ENCODE data around the gene ASNSD1.
A peak's percentile ranks its signal among the peaks of the same experiment; 100 is the strongest.

Gene ASNSD1

DNA sequence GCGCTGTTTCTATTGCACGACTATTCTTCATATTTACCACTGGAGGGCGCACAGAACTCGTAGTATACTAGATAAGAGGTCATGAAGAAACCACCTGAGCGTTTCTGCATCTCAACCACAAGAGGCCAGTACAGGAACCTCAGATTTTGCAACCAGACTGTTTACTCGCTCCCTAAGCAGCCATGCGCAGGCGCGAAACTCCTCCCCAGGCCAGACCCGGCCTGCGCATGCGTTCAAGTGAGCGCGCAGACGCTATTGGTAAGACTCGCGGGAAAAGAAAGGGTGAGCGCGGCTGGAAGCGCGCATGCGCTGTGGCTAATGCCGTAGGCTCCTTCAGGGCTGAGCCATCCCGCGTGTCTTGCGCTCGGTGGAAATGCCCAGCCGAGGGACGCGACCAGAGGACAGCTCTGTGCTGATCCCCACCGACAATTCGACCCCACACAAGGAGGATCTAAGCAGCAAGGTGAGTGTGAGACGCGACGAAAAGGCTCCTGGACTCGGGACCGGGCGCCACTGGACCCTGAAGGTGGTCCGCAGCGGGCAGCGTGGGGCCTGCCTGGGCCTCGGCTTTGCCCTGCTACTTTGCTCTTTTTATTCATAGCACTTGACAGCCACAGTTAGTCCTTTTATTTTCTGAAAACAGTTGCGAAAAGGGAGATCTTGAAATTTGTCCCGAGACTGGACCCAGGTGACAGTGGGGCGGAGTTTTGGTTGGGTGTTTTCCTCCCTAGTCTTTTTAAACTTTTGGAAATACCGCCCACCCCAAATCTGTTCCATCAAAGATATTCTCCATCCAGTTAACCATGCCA lies at the start of gene ASNSD1:
TSS of gene ASNSD1 (plus strand) at position 312 of the 809 bp plus-strand sequence. CDS start 4,674 bp downstream, outside the sequence.
- H3K4me1 Mint-ChIP-seq (ENCODE audit: low read depth), result peaks cover 20% of the 10 kb centered on the region
- H3K4me3 Mint-ChIP-seq, result no peak within 1 kb of the TSS
- H3K27me3 Mint-ChIP-seq, result no peaks in the 10 kb centered on the region
- intact Hi-C loops (cut with micrococcal nuclease), result loop anchor here (1.0 to 5.0 kb wide), 6 partner anchors 13 to 661 kb away; partner anchors contain the start of genes ANKAR, ORMDL1, OSGEPL1 and PMS1
- peaks cover 12% of the 10 kb centered on the region for H3K36me3 Mint-ChIP-seq (ENCODE audit: low read depth)
- H3K9me3 Mint-ChIP-seq, result no peaks in the 10 kb centered on the region
- H3K27ac Mint-ChIP-seq, result no peak within 1 kb of the TSS

DNA sequence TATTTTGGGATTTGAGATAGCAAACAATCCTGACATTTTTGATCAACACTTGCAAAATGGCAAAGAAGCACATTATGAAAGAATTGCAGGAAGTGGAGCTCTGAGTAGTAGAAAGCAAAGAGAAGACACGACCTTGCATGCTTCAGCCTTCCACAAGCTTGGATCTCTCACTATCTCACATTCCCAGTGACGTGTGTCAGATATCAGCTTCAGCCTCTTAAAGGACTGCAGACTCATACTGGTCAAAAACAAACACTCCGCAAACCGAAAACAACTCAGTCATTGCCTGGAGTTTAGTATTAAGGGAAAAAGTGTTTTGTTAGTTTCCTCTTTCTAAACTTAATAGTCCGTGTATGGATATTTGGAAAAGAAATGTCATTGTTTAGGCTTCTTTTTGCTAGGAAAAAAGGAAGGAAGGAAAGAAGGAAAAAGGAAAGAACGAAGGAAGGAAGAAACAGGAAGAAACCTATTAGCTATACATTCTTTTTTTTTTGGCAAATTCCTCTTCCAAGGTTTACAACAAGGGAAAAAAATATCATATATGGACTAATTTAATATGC lies 48.1 kb upstream of the ASNSD1 start:
- Mint-ChIP-seq H3K9me3 (no peaks in the 10 kb centered on the region), H3K4me3 (peak overlapping the region; percentile 65), H3K27me3 (no peaks in the 10 kb centered on the region), H3K36me3 (ENCODE audit: low read depth) (no peaks in the 10 kb centered on the region), H3K4me1 (ENCODE audit: low read depth) (peaks cover 7% of the 10 kb centered on the region), H3K27ac (peak overlapping the region; percentile 71)
- intact Hi-C loops (cut with micrococcal nuclease), result no loop called here

GRCh38 chr2:189613650-189614420 lies 47.4 kb upstream of the ASNSD1 start:
- Mint-ChIP-seq H3K27me3 (no peaks in the 10 kb centered on the region), H3K9me3 (no peaks in the 10 kb centered on the region), H3K27ac (peak overlapping the region; percentile 71), H3K36me3 (ENCODE audit: low read depth) (no peaks in the 10 kb centered on the region), H3K4me1 (ENCODE audit: low read depth) (peaks cover 7% of the 10 kb centered on the region), H3K4me3 (no peak overlapping the region)
- intact Hi-C loops (cut with micrococcal nuclease), result no loop called here

GRCh38 chr2:189614585-189614984 lies 46.7 kb upstream of the ASNSD1 start:
- intact Hi-C loops (cut with micrococcal nuclease), result no loop called here
- Mint-ChIP-seq H3K27ac (no peak overlapping the region), H3K27me3 (no peaks in the 10 kb centered on the region), H3K9me3 (no peaks in the 10 kb centered on the region), H3K36me3 (ENCODE audit: low read depth) (no peaks in the 10 kb centered on the region), H3K4me1 (ENCODE audit: low read depth) (peaks cover 7% of the 10 kb centered on the region), H3K4me3 (no peak overlapping the region)

DNA sequence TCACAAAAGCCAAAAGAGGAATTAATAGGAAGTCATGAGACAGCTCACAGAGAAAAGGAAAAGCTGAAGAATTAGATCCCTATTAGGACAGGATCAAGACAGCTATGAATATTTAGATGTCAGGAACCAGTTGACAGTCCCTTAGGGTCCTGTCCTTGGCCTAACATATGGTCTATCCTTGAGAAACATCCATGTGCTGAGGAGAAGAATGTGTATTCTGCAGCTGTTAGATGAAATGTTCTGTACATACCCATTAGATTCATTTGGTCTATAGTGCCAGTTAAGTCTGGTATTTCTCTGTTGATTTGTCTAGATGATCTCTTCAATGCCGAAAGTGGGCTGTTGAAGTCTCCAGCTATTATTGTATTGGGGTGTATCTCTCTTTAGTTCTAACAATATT lies 43.1 kb upstream of the ASNSD1 start:
- Mint-ChIP-seq H3K4me3 (no peak overlapping the region), H3K9me3 (no peaks in the 10 kb centered on the region), H3K4me1 (ENCODE audit: low read depth) (peaks cover 9% of the 10 kb centered on the region), H3K36me3 (ENCODE audit: low read depth) (no peaks in the 10 kb centered on the region), H3K27ac (no peak overlapping the region), H3K27me3 (no peaks in the 10 kb centered on the region)
- intact Hi-C loops (cut with micrococcal nuclease), result loop anchor here (5.0 kb wide), 1 partner anchor 36 kb away; the partner anchor contains the start of gene SLC40A1

- Mint-ChIP-seq H3K27ac (no peak overlapping the region), H3K4me3 (no peak overlapping the region), H3K4me1 (ENCODE audit: low read depth) (peaks cover 5% of the 10 kb centered on the region), H3K36me3 (ENCODE audit: low read depth) (no peaks in the 10 kb centered on the region), H3K27me3 (no peaks in the 10 kb centered on the region), H3K9me3 (no peaks in the 10 kb centered on the region)
- intact Hi-C loops (cut with micrococcal nuclease), result no loop called here
These were observed 39.5 kb upstream of the ASNSD1 start for GRCh38 chr2:189621781-189622180.

- Mint-ChIP-seq H3K36me3 (ENCODE audit: low read depth) (no peaks in the 10 kb centered on the region), H3K4me3 (no peak overlapping the region), H3K4me1 (ENCODE audit: low read depth) (peaks cover 5% of the 10 kb centered on the region), H3K9me3 (no peaks in the 10 kb centered on the region), H3K27me3 (no peaks in the 10 kb centered on the region), H3K27ac (no peak overlapping the region)
- intact Hi-C loops (cut with micrococcal nuclease), result no loop called here
These were observed 38.2 kb upstream of the ASNSD1 start for GRCh38 chr2:189623049-189623448.

- Mint-ChIP-seq H3K27ac (no peak overlapping the region), H3K9me3 (no peaks in the 10 kb centered on the region), H3K4me1 (ENCODE audit: low read depth) (peaks cover 5% of the 10 kb centered on the region), H3K36me3 (ENCODE audit: low read depth) (no peaks in the 10 kb centered on the region), H3K4me3 (no peak overlapping the region), H3K27me3 (no peaks in the 10 kb centered on the region)
- intact Hi-C loops (cut with micrococcal nuclease), result no loop called here
These were observed 36.5 kb upstream of the ASNSD1 start for GRCh38 chr2:189624648-189625355.

DNA sequence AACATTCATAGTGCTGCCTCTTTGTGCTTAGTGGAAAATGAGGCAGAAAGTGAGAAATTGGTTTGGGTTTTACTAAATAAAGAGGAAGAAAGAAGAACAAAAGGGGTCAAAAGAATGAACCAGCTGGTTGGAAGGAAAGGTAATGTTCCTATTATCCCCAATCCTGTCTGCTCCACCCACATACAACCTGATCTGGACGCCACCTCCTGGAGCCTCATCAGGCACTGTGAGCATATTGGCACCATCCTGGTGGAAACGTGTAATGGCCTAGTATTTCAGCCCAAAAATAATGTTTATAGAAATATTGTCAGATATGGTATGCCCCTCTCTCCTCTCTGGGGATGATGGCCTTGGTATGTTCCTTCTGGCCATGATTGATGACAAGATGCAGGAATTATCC lies 35.6 kb upstream of the ASNSD1 start:
- H3K27ac Mint-ChIP-seq, result no peak overlapping the region
- H3K9me3 Mint-ChIP-seq, result no peaks in the 10 kb centered on the region
- H3K27me3 Mint-ChIP-seq, result no peaks in the 10 kb centered on the region
- no peaks in the 10 kb centered on the region for H3K36me3 Mint-ChIP-seq (ENCODE audit: low read depth)
- H3K4me3 Mint-ChIP-seq, result no peak overlapping the region
- H3K4me1 Mint-ChIP-seq (ENCODE audit: low read depth), result peaks cover under 1% of the 10 kb centered on the region
- intact Hi-C loops (cut with micrococcal nuclease), result no loop called here

DNA sequence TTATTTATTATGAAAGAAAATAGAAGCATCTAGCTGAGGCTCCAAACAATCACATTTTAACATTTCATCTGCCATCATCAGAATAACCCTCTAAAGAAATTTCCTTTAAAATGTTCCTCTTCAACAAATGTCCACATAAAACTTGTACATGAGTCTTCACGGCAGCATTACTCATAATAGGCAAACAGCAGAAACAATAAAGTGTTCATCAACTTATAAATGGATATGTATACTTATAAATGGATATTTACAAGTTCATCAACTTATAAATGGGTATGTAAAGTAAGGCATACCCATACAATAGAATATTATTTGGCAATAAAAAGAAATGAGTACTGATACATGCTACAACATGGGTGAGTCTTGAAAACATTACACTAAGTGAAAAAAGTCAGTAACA lies 33.5 kb upstream of the ASNSD1 start:
- intact Hi-C loops (cut with micrococcal nuclease), result no loop called here
- Mint-ChIP-seq H3K27me3 (no peaks in the 10 kb centered on the region), H3K4me3 (no peak overlapping the region), H3K36me3 (ENCODE audit: low read depth) (no peaks in the 10 kb centered on the region), H3K27ac (no peak overlapping the region), H3K4me1 (ENCODE audit: low read depth) (no peaks in the 10 kb centered on the region), H3K9me3 (no peaks in the 10 kb centered on the region)

DNA sequence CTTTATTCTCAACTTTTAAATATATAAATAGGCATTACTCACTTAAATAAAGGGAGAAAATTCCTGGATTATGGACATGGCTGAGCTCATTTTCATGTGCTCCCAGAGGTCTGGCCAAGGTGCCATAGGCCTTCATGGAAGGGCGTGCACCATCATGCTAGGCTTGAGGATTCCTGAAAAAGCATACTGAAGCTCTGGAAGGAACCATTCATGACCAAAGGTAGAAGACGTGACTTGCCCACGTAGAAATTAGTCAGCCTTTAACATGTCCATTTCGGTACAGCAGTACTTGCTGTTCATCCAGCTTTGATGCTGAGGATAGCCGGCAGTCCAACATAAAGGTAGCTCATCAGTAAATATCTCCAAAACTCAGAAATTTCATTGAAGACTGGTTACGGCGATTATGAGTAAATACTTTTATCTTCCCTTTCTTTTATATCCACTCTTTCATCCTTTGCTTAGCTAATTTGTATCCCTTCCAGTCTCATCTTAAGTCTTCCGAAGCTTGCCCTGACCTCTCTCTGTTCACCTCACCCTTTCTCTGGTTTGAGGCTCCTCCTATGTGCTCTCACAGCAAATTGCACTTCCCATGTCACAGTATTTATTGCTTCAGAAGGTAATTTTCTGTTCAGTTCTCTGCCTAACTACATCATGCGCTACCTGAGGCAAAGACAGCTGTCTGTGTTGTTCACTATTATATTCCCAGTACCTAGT lies 32.3 kb upstream of the ASNSD1 start:
- Mint-ChIP-seq H3K27ac (no peak overlapping the region), H3K27me3 (no peaks in the 10 kb centered on the region), H3K36me3 (ENCODE audit: low read depth) (no peaks in the 10 kb centered on the region), H3K9me3 (no peaks in the 10 kb centered on the region), H3K4me3 (no peak overlapping the region), H3K4me1 (ENCODE audit: low read depth) (no peaks in the 10 kb centered on the region)
- intact Hi-C loops (cut with micrococcal nuclease), result no loop called here

DNA sequence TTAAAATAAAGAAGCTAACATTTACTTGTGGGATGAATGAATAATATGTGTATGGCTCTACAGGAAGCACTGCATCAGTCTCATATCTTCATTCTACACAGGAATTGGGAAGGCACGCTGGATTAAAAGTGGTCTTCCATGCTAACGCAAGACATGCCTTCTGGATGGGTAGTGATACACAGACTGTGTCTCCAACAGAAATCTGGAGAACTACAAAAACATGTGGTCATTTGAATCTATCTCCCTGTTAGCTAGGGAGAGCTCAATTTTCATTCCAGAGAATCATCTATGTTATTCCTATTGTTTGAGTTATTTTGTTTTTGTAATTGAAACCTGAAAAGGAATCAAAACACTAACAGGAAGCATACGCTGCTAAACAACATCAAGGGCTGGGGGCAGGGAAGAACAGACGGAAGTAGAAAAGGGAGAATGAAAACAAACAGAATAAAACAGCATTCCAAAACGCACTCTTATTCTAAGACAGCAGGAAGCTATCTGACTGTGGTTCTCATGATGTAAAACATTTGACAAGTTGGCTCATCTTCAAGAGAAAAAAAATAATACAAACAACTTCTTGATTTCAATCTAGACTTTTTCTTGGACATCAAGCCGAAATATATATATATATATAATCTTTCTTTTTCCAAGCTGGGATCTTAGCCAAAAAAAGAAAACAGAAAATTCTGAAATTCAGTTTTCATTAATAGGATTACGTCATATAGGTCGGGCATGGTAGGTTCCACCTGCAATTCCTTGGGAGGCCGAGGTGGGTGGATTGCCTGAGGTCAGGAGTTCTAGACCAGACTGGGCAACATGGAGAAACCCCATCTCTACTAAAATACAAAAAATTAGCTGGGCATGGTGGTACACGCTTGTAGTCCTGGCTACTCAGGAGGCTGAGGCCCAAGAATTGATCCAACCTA lies 31.5 kb upstream of the ASNSD1 start:
- Mint-ChIP-seq H3K27me3 (no peaks in the 10 kb centered on the region), H3K9me3 (no peaks in the 10 kb centered on the region), H3K36me3 (ENCODE audit: low read depth) (no peaks in the 10 kb centered on the region), H3K4me1 (ENCODE audit: low read depth) (no peaks in the 10 kb centered on the region), H3K27ac (no peak overlapping the region), H3K4me3 (no peak overlapping the region)
- intact Hi-C loops (cut with micrococcal nuclease), result loop anchor here (10.0 kb wide), 1 partner anchor 535 kb away; no protein-coding TSS in a partner anchor

All from dendritic cell treated with granulocyte-macrophage colony-stimulating factor and Interleukin-4, amounts not matched to agents 40 ng/mL and 50 ng/mL, for 4 days (primary cell).